ENCODE measurements around the gene PNMA8A. TPM values are rescaled to one million over a fixed set of nuclear protein-coding genes. Genes with fewer than 3 reads are reported as not detected.
"Not testable (repeated sequence)": the region's sequence is repeated elsewhere in the genome, so short reads cannot be mapped to it uniquely, and the experiment has no call there.

Gene PNMA8A
- polyA plus RNA-seq, 12 donors, result 18.6 to 55.2 (median 40.1) TPM; not detected in 1

DNA sequence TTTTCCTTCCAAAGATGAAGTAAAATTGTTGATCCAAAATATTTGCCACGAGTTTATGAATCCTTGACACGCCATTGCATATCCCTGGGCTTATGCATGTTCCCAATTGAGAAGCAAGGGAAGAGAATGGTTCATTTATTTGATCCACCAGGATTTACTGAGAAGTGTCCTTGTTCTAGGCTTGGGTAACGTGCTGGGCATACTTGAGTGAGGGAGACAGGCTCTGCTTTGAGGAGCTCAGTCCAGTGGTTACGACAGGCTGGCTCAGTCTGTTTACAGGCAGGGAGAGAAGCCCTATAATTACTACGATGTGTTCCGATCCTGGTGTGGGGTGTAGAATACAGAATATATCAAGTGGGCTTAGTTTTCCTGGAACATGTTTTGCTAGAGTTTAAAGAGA is 36.4 kb downstream of the PNMA8A start:
- no peak for DNase-seq

DNA sequence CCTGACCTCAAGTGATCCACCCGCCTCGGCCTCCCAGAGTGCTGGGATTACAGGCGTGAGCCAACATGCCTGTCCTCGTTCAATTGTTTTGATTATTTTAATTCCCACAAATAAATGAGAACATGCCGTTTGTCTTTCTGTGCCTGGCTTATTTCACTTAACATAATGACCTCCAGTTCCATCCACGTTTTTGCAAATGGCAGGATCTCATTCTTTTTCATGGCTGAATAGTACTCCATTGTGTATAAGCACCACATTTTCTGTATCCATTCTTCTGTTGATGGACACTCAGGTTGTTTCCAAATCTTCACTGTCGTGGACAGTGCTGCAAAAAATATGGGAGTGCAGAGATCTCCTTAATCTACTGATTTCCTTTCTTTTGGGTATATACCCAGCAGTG is 37.9 kb downstream of the PNMA8A start:
- not testable (repeated sequence) for DNase-seq

DNA sequence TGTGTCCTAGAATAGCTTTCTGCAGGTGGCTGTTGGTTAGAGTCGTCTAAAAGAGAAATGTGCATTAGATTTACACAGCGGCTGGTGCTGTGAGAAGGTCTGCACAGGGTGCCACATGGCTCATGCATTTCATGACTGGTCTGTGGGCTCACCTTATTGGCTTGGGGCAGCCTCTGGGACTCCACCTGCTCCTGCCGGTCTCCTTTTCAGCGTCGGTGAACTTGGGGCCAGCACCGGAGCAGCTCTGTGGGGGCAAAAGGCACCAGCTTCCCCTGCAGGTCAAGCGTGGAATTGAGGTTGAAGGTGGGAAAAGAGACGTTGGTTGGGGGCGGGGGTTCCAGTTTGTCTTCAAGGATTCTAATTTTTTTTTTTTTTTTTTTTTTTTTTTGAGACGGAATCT is 39.5 kb downstream of the PNMA8A start:
- DNase-seq, result no peak

DNA sequence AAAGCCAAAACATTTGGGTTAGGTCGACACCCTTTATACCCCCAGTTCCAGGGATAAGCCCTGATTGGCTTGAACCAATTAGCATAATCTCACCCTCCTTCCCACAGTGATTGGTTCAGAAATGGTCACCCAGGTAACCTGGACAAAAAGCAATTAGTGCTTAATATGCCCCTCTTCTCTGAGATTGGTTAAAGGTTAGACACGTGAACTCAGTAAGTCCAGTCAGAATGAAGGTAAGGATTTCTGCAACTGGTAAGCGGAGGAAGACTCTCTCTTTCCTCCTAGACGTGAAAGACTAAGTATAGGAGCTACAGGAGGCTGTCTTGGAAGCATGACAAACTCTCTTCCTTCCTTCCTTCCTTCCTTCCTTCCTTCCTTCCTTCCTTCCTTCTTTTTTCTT is 41.4 kb downstream of the PNMA8A start:
- no peak for DNase-seq

DNA sequence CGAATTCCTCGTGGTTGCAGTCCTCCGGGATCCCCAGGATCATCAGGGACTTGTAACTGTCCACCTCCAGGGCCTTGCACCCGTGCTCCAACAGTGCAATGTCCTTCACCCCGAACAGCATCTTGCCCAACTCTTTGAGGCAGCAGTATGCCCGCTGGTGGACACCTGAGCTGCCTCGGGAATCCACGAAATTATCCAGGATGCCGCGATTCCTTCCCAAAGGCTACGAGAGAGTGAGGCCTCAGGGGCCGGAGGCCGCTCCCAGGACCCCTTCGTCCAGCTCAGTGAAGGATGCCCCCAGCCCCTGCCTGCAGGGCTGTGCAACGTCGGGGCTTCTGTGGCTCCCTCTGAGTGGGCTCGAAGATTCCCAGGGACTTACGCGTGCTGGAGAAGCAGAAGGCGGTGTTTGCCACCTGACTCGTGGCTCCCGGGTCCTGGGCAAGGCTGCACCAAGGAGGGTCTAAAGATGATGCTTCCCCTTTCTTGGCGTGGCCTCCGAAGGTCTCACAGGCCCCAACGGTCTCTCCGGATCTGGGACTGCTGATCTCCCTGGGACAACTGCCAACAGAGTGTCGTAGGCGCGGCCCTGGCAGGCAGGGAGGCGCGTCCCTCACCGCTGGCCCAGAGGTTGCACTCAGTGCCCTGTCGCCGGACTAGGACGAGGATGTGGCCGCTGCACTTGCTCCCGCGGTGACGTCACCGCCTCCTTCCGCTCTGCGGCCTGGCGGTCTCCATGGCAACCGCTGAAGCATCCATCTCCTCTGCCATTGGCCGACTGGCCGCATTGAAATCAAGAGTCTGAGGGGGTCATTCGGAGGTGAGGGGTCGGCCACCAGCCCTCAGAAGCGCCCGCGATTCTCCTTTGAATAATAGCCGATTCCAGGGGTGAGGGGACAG is 42.9 kb downstream of the PNMA8A start, which contains the start of gene PNMA8C:
Gene PNMA8C (minus strand): TSS at position 698 of the 897 bp plus-strand sequence. CDS start 577 bp downstream, at position 121.
- DNase-seq, result no peak

DNA sequence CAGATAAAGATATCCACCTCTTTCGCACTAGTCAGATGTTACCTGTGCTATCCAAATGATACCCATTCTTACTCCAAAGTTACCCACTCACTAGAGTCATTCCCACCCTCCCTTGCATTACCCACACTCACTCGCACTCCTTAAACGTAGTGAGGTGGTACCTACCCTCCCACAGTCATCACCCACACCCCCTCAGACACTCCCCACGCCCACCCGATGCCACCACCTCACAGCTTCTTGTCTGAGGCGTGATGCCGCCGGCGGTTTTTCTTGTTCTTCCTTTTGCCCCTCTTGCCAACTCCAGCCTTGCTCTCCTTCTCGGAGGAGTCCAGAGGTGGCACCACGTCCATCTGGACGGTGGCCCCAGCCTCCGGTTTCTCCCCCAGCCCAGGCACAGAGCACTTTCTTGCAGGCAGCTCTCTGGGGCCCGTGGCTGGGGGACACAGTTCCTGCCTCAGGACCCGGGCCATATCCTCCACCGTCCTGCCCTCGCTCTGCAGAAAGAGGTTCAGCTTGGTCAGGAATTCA is 43.8 kb downstream of the PNMA8A start:
- no peak for DNase-seq

DNA sequence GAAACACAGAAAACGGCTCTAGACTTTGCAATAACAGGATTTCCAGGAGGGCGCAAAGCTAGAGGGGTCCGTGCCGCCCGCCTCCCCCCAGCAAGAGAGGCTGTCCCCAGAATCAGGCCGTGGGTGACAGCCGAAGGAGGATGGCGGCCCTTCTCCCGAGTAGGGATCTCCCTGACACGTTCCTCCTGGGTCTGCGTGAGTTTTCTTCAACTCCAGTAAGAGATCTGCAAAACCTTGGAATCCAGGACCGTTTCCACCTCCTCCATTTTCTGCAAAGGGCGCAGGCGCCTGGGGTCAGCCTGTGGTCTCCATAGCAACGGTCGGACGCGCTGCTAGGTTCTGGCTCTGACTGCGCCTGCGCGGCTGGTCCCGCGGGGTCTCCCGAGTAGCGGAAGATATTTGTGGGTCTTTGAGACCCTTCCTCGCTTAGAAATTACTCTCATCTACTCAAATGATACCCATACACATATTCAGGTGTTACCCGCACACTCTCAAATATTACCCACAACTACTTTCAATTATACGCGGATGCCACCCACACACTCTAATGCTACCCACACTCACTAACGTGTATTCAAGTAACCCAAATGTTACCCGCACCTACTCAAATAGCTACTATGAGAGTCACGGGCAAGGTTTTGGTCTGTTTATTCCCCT is 44.7 kb downstream of the PNMA8A start:
- peak; percentile 87 for DNase-seq

DNA sequence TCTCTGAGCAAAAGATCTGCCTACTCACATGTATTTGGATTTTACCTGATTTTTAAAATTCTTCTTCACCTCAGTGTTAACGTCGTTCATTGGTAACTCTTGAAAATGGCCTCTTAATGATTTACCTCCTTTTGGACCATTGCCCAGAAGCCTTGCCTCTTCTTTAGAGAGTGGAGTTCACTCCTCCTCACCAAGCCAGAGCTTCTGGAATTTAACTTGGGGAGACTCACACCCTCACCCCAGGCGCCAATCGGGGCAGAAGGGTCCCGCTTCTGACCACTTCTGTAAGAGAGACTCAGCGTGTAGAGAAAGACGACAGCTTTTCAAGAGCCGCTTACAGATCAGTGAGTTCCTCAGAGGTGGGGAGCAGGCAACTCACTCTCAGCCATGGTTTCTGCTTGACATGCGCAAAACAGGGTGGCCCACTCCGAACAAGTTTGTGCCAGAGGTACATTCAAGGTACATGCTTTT is 45.3 kb downstream of the PNMA8A start:
- no peak for DNase-seq

DNA sequence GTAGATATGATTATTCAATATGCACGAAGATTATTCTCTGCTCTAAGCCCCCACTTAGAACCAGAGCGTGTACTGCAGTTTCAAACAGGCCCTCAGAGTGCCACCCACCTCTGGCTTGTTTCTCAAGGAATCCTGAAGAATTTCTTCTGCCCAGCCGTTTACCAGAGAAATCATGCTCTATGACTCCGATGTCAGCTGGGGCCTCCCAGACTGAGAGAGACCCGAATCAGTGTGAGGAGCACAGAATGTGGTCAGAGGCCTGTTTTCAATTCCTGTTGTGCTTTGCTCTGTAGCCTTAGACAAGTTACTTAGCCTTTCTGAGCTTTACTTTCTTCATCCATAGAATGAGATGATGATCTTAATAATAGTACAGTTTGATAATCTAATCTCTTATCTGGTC is 48.2 kb downstream of the PNMA8A start:
- DNase-seq, result no peak

DNA sequence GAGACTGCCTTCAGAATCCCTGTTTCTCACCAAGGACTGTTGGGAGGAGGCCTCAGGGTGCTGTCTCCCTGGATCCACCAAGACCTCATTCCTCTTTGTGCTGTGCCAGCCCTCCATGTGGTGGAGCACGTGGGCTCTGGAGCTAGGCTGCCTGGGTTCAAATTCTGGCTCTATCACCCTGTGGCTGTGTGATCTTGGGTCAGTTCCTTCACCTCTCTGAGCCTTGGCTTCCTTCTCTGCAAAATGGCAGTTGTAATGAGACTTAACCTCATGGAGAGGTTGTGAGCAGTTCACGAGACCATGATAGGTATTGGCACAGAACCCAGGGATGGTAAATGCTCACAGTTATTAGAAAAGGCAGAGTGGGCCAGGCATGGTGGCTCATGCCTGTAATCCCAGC is 49.0 kb downstream of the PNMA8A start:
- no peak for DNase-seq

DNA sequence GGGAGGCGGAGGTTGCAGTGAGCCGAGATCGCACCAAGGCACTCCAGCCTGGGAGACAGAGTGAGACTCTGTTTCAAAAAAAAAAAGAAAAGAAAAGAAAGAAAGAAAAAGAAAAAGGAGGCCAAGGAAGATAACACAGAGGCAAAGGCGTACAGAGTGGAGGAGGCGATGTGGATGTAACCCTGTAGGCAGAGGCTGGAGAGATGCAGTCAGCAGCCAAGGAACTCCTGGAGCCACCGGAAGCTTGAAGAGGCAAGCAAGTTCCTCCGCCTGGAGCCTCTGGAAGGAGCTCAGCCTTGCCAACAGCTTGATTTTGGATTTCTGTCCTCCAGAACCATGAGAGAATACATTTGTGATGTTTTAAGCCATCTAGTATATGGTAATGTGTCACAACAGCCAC is 51.3 kb downstream of the PNMA8A start:
- no peak for DNase-seq

Other genes starting within 250 kb of the PNMA8A start
- gene IGFL1, start 241.8 kb downstream of the PNMA8A start, polyA plus RNA-seq (ENCODE audit: insufficient read length in 12 of 12), result 10 to 100 TPM in 1 of 12 donors, 1 to 10 TPM in 2, not detected in 9; 1.7 to 10.6 (median 4.7) TPM
- gene HIF3A, start 174.5 kb downstream of the PNMA8A start, polyA plus RNA-seq (ENCODE audit: insufficient read length in 12 of 12), result 100 to 1,000 TPM; 132 to 479 (median 292) TPM
- gene PPP5C, start 124.5 kb downstream of the PNMA8A start, polyA plus RNA-seq (ENCODE audit: insufficient read length in 12 of 12), result 10 to 100 TPM in 11 of 12 donors, not detected in 1; 50.8 to 91.5 (median 60.9) TPM
- 10 to 100 TPM in 11 of 12 donors, not detected in 1; 45.6 to 86.6 (median 60.0) TPM for gene CCDC8, start 58.0 kb downstream of the PNMA8A start, polyA plus RNA-seq (ENCODE audit: insufficient read length in 12 of 12)
- under 1 TPM in 10 of 12 donors, not detected in 2; 0.24 to 0.47 (median 0.41) TPM for gene PNMA8C, start 42.6 kb downstream of the PNMA8A start, polyA plus RNA-seq (ENCODE audit: insufficient read length in 12 of 12)
- 1 to 10 TPM in 10 of 12 donors, not detected in 2; 1.8 to 5.1 (median 2.3) TPM for gene PNMA8B, start 24.3 kb upstream of the PNMA8A start, polyA plus RNA-seq (ENCODE audit: insufficient read length in 12 of 12)
- gene CALM3, start 129.8 kb upstream of the PNMA8A start, polyA plus RNA-seq (ENCODE audit: insufficient read length in 12 of 12), result 100 to 1,000 TPM; 165 to 381 (median 230) TPM
- gene PTGIR, start 153.5 kb upstream of the PNMA8A start, polyA plus RNA-seq (ENCODE audit: insufficient read length in 12 of 12), result 1 to 10 TPM in 10 of 12 donors, not detected in 2; 1.7 to 6.7 (median 2.7) TPM
- 1 to 10 TPM in 5 of 12 donors, not detected in 7; 1.1 to 2.1 (median 1.6) TPM for gene GNG8, start 164.6 kb upstream of the PNMA8A start, polyA plus RNA-seq (ENCODE audit: insufficient read length in 12 of 12)
- gene DACT3, start 189.6 kb upstream of the PNMA8A start, polyA plus RNA-seq (ENCODE audit: insufficient read length in 12 of 12), result 10 to 100 TPM in 10 of 12 donors, 1 to 10 TPM in 1, not detected in 1; 9.8 to 25.7 (median 16.3) TPM
- gene PRKD2, start 245.6 kb upstream of the PNMA8A start, polyA plus RNA-seq (ENCODE audit: insufficient read length in 12 of 12), result 10 to 100 TPM in 11 of 12 donors, not detected in 1; 15.9 to 43.5 (median 22.3) TPM

Data from muscle of arm (tissue), 12 donors.